Gastrocnemius medialis (tissue), 4 donors: ENCODE results near the gene ATG5.

Experiments
- CTCF ChIP-seq, 5 experiments: fragments of 450-650 bp in 3 of 5; fragments of 200-600 bp in 2 of 5; sonication (generic) in 2 of 5; IDR thresholded peaks in 4 of 5; conservative IDR thresholded peaks in 1 of 5; 1 replicate in 4 of 5; 2 replicates in 1 of 5; pipeline ENCODE4 v1.5.1; 2016 to 2019; ENCODE audit warnings: antibody characterized with exemption in 5 of 5, mild to moderate bottlenecking in 3 of 5, moderate library complexity in 3 of 5
- POLR2A ChIP-seq, 2 donors: fragments of 450-650 bp; IDR thresholded peaks; one replicate each; pipeline ENCODE4 v1.6.1; 2017; ENCODE audit warnings: antibody characterized with exemption in 2 of 2, mild to moderate bottlenecking in 2 of 2, moderate library complexity in 2 of 2

- TF ChIP-seq CTCF (IDR thresholded peaks at IDR 0.05 in 4 of 5, conservative IDR thresholded peaks at IDR 0.05 in 1 of 5) = no peak
- TF ChIP-seq POLR2A (IDR thresholded peaks at IDR 0.05) = no peak
Observed at GRCh38 chr6:106194949-106195921, 130.3 kb downstream of the ATG5 start.
